Panc1 (cell line): ENCODE measurements around the gene TLE4. TPM values are rescaled to one million over a fixed set of nuclear protein-coding genes. Genes with fewer than 3 reads are reported as not detected.

Source experiments
- ATAC-seq: fragments of 200-7000 bp; cut with Tn5 transposase; 2 replicates; pipeline ENCODE4 v1.9.1; 2020; ENCODE audit warnings: mild to moderate bottlenecking, moderate library complexity
- BruUV-seq: library from RNA; stranded (reverse); fragments of 400-500 nt; replicated peaks from 2 replicates; lab custom pipeline; 2021; lab: Mats Ljungman, UMichigan
- CTCF ChIA-PET: fragments of 300-600 bp; sonication (Branson Sonifier 250); formaldehyde crosslinking; loops from one replicate; lab custom pipeline; 2022; ENCODE audit warnings: antibody characterized with exemption; lab: Charles Lee
- POLR2A ChIA-PET: fragments of 300-600 bp; sonication (Branson Sonifier 250); formaldehyde crosslinking; loops from one replicate; lab custom pipeline; 2022; ENCODE audit warnings: antibody characterized with exemption; lab: Charles Lee
- DNase-seq: peaks from one replicate; pipeline ENCODE4 v3.0.0-alpha.2; 2010; ENCODE audit warnings: low read depth, low spot score
- H3K27ac ChIP-seq: 2 replicates; pipeline ENCODE4 v1.5.1; 2011; ENCODE audit warnings: mild to moderate bottlenecking, low read length, inconsistent platforms
- H3K27me3 ChIP-seq: fragments of 200-500 bp; sonication (Bioruptor generic); 2 replicates; pipeline ENCODE4 v1.6.0; 2014; ENCODE audit warnings: low read length, inconsistent platforms; ENCODE audit not compliant: control insufficient read depth, insufficient read depth
- H3K36me3 ChIP-seq: fragments of 200-500 bp; sonication (Bioruptor generic); 2 replicates; pipeline ENCODE4 v1.5.1; 2014; ENCODE audit warnings: inconsistent platforms, mild to moderate bottlenecking, low read length, moderate library complexity; ENCODE audit not compliant: control insufficient read depth, insufficient read depth
- H3K4me1 ChIP-seq: 2 replicates; pipeline ENCODE4 v1.5.1; 2011; ENCODE audit warnings: inconsistent platforms, mild to moderate bottlenecking, low read length, moderate library complexity; ENCODE audit not compliant: control insufficient read depth, insufficient read depth
- H3K4me3 ChIP-seq, 2 experiments: 2 replicates each; pipeline ENCODE4 v1.5.1; 2011 to 2012; ENCODE audit warnings: low read depth in 2 of 2, low read length in 2 of 2, mild to moderate bottlenecking in 2 of 2, inconsistent platforms in 1 of 2, moderate library complexity in 1 of 2
- H3K9me3 ChIP-seq: fragments of 200-500 bp; sonication (Bioruptor generic); 2 replicates; pipeline ENCODE4 v1.5.1; 2014; ENCODE audit warnings: low read depth, mild to moderate bottlenecking, inconsistent platforms, low read length, moderate library complexity; ENCODE audit not compliant: control insufficient read depth, insufficient read depth
- CTCF ChIP-seq: fragments of 450-650 bp; IDR thresholded peaks from 2 replicates; pipeline ENCODE4 v1.5.1; 2017; ENCODE audit warnings: mild to moderate bottlenecking
- POLR2AphosphoS5 ChIP-seq: IDR thresholded peaks from 2 replicates; pipeline ENCODE4 v1.6.1; 2012; ENCODE audit warnings: mild to moderate bottlenecking, low read depth, low read length, moderate library complexity
- REST ChIP-seq, 2 experiments: IDR thresholded peaks; 2 replicates each; pipeline ENCODE4 v1.6.1; 2011 to 2012; ENCODE audit warnings: low read depth in 2 of 2, control low read depth in 1 of 2, low read length in 1 of 2, mild to moderate bottlenecking in 1 of 2, moderate library complexity in 1 of 2; ENCODE audit not compliant: insufficient read depth in 1 of 2
- SIN3A ChIP-seq: IDR thresholded peaks from 2 replicates; pipeline ENCODE4 v1.6.1; 2012; ENCODE audit warnings: low read depth, mild to moderate bottlenecking, low read length, moderate library complexity, borderline replicate concordance; ENCODE audit not compliant: insufficient read depth
- TCF7L2 ChIP-seq: IDR thresholded peaks from 2 replicates; pipeline ENCODE4 v1.6.1; 2011; ENCODE audit warnings: mild to moderate bottlenecking, low read depth, low read length, inconsistent platforms
- in situ Hi-C: cut with HindIII; loops from 2 replicates; pipeline ENCODE4 v1.10.0; 2016; ENCODE audit warnings: low sequenced_read_pairs, low pct_unique_long_range_greater_than_20kb
- intact Hi-C: fragments of 100-400 bp; cut with micrococcal nuclease; formaldehyde crosslinking; loops from one replicate; pipeline ENCODE4 v1.10.0; 2022; ENCODE audit not compliant: unreplicated experiment
- total RNA-seq: library from RNA; stranded (reverse); gene quantifications from one replicate; pipeline ENCODE4 v1.2.1, GENCODE V29; 2021; ENCODE audit not compliant: unreplicated experiment

The TLE4 gene
- total RNA-seq, 1 experiment from 2014 or later, result 8.7 TPM

- CTCF ChIA-PET, result no interaction called here
- Histone ChIP-seq H3K36me3 (no peaks in the 10 kb centered on the region), H3K4me1 (no peaks in the 10 kb centered on the region), H3K4me3 (no peak overlapping the region), H3K9me3 (no peaks in the 10 kb centered on the region), H3K27me3 (no peaks in the 10 kb centered on the region), H3K27ac (no peak overlapping the region)
- BruUV-seq, result no TSS peak
- POLR2A ChIA-PET, result no interaction called here
- TF ChIP-seq REST (IDR thresholded peaks at IDR 0.05; ENCODE audit: insufficient read depth in 1 of 2, low read depth in 2 of 2, low read length in 1 of 2), result no peak
- no peak for TF ChIP-seq SIN3A
- no peak for TF ChIP-seq TCF7L2
- no peak for TF ChIP-seq POLR2AphosphoS5
- peak; percentile 25; the same call in 1 of the 2 replicates for TF ChIP-seq CTCF
- ATAC-seq (no peak), DNase-seq (no peak)
- in situ Hi-C loops, result no loop called here
- intact Hi-C loops, result loop anchor here (2.0 to 10.0 kb wide), 2 partner anchors 83 to 437 kb away; no protein-coding TSS in a partner anchor
These were observed 4.1 kb upstream of the TLE4 start for GRCh38 chr9:79567671-79568098.

GRCh38 chr9:79568337-79569101 is 3.2 kb upstream of the TLE4 start:
- ChIA-PET CTCF (no interaction called here), POLR2A (no interaction called here)

More at GRCh38 chr9:79568337-79569101, 3.2 kb upstream of the TLE4 start:
- intact Hi-C loops, result loop anchor here (2.0 to 10.0 kb wide), 2 partner anchors 84 to 438 kb away; no protein-coding TSS in a partner anchor
- DNase-seq, result no peak
- H3K36me3 ChIP-seq, result no peaks in the 10 kb centered on the region
- no peaks in the 10 kb centered on the region; the same call in 1 of the 2 replicates for H3K4me1 ChIP-seq
- BruUV-seq, result no TSS peak
- no peaks in the 10 kb centered on the region for H3K9me3 ChIP-seq
- peaks cover under 1% of the 10 kb centered on the region; the same call in 1 of the 2 replicates for H3K27me3 ChIP-seq
- no peak overlapping the region for H3K4me3 ChIP-seq
- in situ Hi-C loops, result no loop called here
- ATAC-seq, result no peak
- 0 out of 2 replicates have a peak, but pooled peaks have one; percentile 1 for TF ChIP-seq CTCF
- TF ChIP-seq TCF7L2, result no peak
- no peak overlapping the region for H3K27ac ChIP-seq
